HepG2 (cell line): Measurements from ENCODE around the gene NFE2L1. TPM values are rescaled to one million over a fixed set of nuclear protein-coding genes. Genes with fewer than 3 reads are reported as not detected.

Experiments
- AHR ChIP-seq: IDR thresholded peaks from 2 replicates; pipeline ENCODE4 v1.6.1; 2018; ENCODE audit warnings: missing genetic modification reagents, missing compliant biosample characterization
- GLI4 ChIP-seq: sonication (generic); formaldehyde crosslinking; IDR thresholded peaks from 2 replicates; pipeline ENCODE4 v1.5.1; 2020; ENCODE audit warnings: missing genetic modification reagents, mild to moderate bottlenecking, moderate library complexity, borderline replicate concordance
- JUND ChIP-seq: sonication (generic); formaldehyde crosslinking; IDR thresholded peaks from 2 replicates; pipeline ENCODE4 v1.8.0; 2022; ENCODE audit warnings: mild to moderate bottlenecking, missing genetic modification reagents
- NCOR1 ChIP-seq: fragments of 200-600 bp; sonication (generic); IDR thresholded peaks from 2 replicates; pipeline ENCODE4 v1.7.0; 2017; ENCODE audit warnings: antibody characterized with exemption, low read length, borderline replicate concordance
- NFIB ChIP-seq: sonication (generic); formaldehyde crosslinking; IDR thresholded peaks from 2 replicates; pipeline ENCODE4 v1.9.0; 2021; ENCODE audit warnings: missing genetic modification reagents, mild to moderate bottlenecking, borderline replicate concordance
- NFKBIZ ChIP-seq: IDR thresholded peaks from 2 replicates; pipeline ENCODE4 v1.6.1; 2018; ENCODE audit warnings: missing genetic modification reagents, missing compliant biosample characterization
- TCF7L2 ChIP-seq: IDR thresholded peaks from 2 replicates; pipeline ENCODE4 v1.6.1; 2011; ENCODE audit warnings: mild to moderate bottlenecking, low read depth, low read length, moderate library complexity
- TSC22D2 ChIP-seq: sonication (generic); formaldehyde crosslinking; IDR thresholded peaks from 2 replicates; pipeline ENCODE4 v1.5.1; 2020; ENCODE audit warnings: missing genetic modification reagents, mild to moderate bottlenecking, borderline replicate concordance
- ZNF12 ChIP-seq: sonication (generic); formaldehyde crosslinking; IDR thresholded peaks from 2 replicates; pipeline ENCODE4 v1.5.0; 2020; ENCODE audit warnings: missing genetic modification reagents
- ZNF225 ChIP-seq: sonication (generic); formaldehyde crosslinking; IDR thresholded peaks from 2 replicates; pipeline ENCODE4 v1.4.0; 2020; ENCODE audit warnings: mild to moderate bottlenecking, missing genetic modification reagents
- ZNF256 ChIP-seq: sonication (generic); formaldehyde crosslinking; conservative IDR thresholded peaks from 2 replicates; pipeline ENCODE4 v1.4.0; 2020; ENCODE audit warnings: missing genetic modification reagents
- ZNF556 ChIP-seq: sonication (generic); formaldehyde crosslinking; IDR thresholded peaks from 2 replicates; pipeline ENCODE4 v1.4.0; 2020; ENCODE audit warnings: mild to moderate bottlenecking, missing genetic modification reagents, borderline replicate concordance
- ZNF672 ChIP-seq: sonication (generic); formaldehyde crosslinking; IDR thresholded peaks from 2 replicates; pipeline ENCODE4 v1.8.1; 2022; ENCODE audit warnings: missing genetic modification reagents
- ZNF816 ChIP-seq: sonication (generic); formaldehyde crosslinking; IDR thresholded peaks from 2 replicates; pipeline ENCODE4 v1.8.0; 2022; ENCODE audit warnings: missing genetic modification reagents, mild to moderate bottlenecking, borderline replicate concordance
- ZSCAN21 ChIP-seq: sonication (generic); formaldehyde crosslinking; IDR thresholded peaks from 2 replicates; pipeline ENCODE4 v1.8.0; 2022; ENCODE audit warnings: mild to moderate bottlenecking, missing genetic modification reagents, moderate library complexity, borderline replicate concordance
- polyA plus RNA-seq, 8 experiments: library from polyadenylated mRNA; depleted of rRNA in 3 of 8; stranded (reverse) in 7 of 8; unstranded in 1 of 8; fragments of >200 nt; fragmentation: Illumina TruSeq in 4 of 8; extraction: Trizol in 4 of 8; gene quantifications; 2 replicates each; pipeline versions ENCODE4 v1.2.1 to v1.2.3, GENCODE V29; 2011 to 2016; ENCODE audit warnings: low read depth in 4 of 8, missing spikeins in 1 of 8, mixed read lengths in 1 of 8; ENCODE audit not compliant: insufficient read depth in 1 of 8
- total RNA-seq, 5 experiments: library from RNA; depleted of rRNA; stranded (reverse); fragments of >200 nt; fragmentation: Illumina TruSeq; extraction: Trizol; gene quantifications; 2 replicates each; pipeline ENCODE4 v1.2.3, GENCODE V29; 2016; ENCODE audit warnings: low read depth in 1 of 5
- TF ChIP-seq, protein P1 (sequence below): sonication (generic); formaldehyde crosslinking; IDR thresholded peaks from 2 replicates; pipeline ENCODE4 v1.8.0; 2022; ENCODE audit warnings: missing genetic modification reagents, mild to moderate bottlenecking, inconsistent platforms, borderline replicate concordance
- TF ChIP-seq, protein P2 (sequence below): sonication (generic); formaldehyde crosslinking; IDR thresholded peaks from 2 replicates; pipeline ENCODE4 v1.4.0; 2020; ENCODE audit warnings: missing genetic modification reagents
- TF ChIP-seq, protein P3 (sequence below): IDR thresholded peaks from 2 replicates; pipeline ENCODE4 v1.6.1; 2016; ENCODE audit warnings: low read depth
- TF ChIP-seq, protein P4 (sequence below): sonication (generic); formaldehyde crosslinking; IDR thresholded peaks from 2 replicates; pipeline ENCODE4 v1.5.1; 2020; ENCODE audit warnings: mild to moderate bottlenecking, missing genetic modification reagents
- TF ChIP-seq, protein P5 (sequence below): sonication (generic); formaldehyde crosslinking; IDR thresholded peaks from 2 replicates; pipeline ENCODE4 v1.8.1; 2023; ENCODE audit warnings: mild to moderate bottlenecking, moderate library complexity, missing genetic modification reagents

NFE2L1 gene
- total and polyA plus RNA-seq, 2 of the 13 experiments (the other 11 are each of a cell fraction or from before 2014, with no cell fraction given) = 67.0 to 234 TPM

DNA sequence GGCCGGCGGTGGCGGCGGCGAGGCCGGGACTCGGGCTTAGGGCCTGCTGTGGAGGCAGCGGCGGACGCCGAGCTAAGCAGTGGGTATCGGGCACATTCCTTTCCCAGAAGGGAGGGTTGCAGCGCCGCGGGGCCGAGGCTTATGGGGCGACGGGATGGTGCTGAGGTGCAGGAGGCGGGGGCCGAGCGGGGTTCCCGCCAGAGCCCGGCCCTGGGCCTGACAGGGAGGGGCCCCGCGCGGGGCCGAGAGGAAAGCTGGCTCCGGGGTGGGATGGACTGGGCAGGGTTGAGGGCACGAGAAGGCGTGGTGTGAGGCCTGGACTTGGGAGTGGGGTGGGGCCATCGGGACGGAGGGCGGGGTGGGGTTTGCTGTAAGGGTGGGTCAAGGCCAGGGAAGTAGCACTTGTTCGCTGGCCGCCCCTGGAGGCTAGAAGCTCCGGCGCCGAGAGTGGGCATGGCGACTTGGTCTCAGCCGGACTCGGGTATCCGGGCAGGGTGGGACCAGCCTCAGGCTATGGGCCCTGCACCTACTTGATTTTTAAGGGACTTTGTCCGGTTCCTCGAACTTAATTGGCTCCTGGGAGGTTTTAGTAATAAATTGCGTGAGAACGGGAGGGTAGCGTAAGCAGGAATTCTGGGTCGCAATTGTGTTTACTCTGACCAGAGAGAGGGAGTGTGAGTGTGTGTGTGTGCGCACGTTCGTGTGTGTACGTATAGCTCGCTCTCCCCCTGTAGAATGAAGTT is 396 bp downstream of the NFE2L1 start (continued):
- TF ChIP-seq, protein P1, sequence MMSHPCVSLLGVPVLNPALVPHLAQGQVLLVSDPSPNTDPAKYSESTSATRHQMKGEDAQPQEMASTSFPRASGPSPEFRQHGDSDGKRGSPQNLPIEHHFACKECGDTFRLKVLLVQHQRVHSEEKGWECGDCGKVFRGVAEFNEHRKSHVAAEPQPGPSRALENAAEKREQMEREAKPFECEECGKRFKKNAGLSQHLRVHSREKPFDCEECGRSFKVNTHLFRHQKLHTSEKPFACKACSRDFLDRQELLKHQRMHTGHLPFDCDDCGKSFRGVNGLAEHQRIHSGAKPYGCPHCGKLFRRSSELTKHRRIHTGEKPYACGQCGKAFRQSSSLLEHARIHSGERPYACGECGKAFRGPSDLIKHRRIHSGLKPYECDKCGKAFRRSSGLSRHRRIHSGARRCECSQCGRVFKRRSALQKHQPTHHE (CRISPR knock-in tag) = 0 out of 2 replicates have a peak, but pooled peaks have one; percentile 85
- TF ChIP-seq ZNF556 (CRISPR knock-in tag) (peak; percentile 71; the same call in 1 of the 2 replicates), ZNF12 (CRISPR knock-in tag) (peak; percentile 18; the same call in 1 of the 2 replicates), JUND (CRISPR knock-in tag) (peak; percentile 12; the same call in 1 of the 2 replicates), NFKBIZ (CRISPR knock-in tag) (peak; percentile 62), TCF7L2 (no peak), NFIB (CRISPR knock-in tag) (no peak), ZNF225 (CRISPR knock-in tag) (peak; percentile 65; the same call in 1 of the 2 replicates), ZNF672 (no peak), ZNF816 (peak; percentile 88), NCOR1 (peak; percentile 33; the same call in 1 of the 2 replicates), AHR (peak; percentile 41; the same call in 1 of the 2 replicates), ZSCAN21 (CRISPR knock-in tag) (peak; percentile 65; the same call in 1 of the 2 replicates), TSC22D2 (peak; percentile 31; the same call in 1 of the 2 replicates), ZNF256 (CRISPR knock-in tag) (no peak), GLI4 (CRISPR knock-in tag) (0 out of 2 replicates have a peak, but pooled peaks have one; percentile 9)
- TF ChIP-seq, protein P2, sequence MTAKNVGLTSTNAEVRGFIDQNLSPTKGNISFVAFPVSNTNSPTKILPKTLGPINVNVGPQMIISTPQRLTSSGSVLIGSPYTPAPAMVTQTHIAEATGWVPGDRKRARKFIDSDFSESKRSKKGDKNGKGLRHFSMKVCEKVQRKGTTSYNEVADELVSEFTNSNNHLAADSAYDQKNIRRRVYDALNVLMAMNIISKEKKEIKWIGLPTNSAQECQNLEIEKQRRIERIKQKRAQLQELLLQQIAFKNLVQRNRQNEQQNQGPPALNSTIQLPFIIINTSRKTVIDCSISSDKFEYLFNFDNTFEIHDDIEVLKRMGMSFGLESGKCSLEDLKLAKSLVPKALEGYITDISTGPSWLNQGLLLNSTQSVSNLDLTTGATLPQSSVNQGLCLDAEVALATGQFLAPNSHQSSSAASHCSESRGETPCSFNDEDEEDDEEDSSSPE = peak; percentile 69
- TF ChIP-seq, protein P3, sequence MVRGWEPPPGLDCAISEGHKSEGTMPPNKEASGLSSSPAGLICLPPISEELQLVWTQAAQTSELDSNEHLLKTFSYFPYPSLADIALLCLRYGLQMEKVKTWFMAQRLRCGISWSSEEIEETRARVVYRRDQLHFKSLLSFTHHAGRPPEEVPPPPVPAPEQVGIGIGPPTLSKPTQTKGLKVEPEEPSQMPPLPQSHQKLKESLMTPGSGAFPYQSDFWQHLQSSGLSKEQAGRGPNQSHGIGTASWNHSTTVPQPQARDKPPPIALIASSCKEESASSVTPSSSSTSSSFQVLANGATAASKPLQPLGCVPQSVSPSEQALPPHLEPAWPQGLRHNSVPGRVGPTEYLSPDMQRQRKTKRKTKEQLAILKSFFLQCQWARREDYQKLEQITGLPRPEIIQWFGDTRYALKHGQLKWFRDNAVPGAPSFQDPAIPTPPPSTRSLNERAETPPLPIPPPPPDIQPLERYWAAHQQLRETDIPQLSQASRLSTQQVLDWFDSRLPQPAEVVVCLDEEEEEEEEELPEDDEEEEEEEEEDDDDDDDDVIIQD (CRISPR knock-in tag) = no peak
- TF ChIP-seq, protein P4, sequence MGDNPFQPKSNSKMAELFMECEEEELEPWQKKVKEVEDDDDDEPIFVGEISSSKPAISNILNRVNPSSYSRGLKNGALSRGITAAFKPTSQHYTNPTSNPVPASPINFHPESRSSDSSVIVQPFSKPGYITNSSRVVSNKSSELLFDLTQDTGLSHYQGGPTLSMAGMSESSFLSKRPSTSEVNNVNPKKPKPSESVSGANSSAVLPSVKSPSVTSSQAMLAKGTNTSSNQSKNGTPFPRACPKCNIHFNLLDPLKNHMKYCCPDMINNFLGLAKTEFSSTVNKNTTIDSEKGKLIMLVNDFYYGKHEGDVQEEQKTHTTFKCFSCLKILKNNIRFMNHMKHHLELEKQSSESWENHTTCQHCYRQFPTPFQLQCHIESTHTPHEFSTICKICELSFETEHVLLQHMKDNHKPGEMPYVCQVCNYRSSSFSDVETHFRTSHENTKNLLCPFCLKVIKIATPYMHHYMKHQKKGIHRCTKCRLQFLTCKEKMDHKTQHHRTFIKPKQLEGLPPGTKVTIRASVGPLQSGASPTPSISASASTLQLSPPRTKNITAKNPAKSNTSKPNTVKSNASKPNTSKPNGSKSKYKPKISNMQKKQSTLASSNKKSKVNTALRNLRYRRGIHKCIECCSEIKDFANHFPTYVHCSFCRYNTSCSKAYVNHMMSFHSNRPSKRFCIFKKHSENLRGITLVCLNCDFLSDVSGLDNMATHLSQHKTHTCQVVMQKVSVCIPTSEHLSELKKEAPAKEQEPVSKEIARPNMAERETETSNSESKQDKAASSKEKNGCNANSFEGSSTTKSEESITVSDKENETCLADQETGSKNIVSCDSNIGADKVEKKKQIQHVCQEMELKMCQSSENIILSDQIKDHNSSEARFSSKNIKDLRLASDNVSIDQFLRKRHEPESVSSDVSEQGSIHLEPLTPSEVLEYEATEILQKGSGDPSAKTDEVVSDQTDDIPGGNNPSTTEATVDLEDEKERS (CRISPR knock-in tag) = no peak; the same call in 1 of the 2 replicates
- TF ChIP-seq, protein P5, sequence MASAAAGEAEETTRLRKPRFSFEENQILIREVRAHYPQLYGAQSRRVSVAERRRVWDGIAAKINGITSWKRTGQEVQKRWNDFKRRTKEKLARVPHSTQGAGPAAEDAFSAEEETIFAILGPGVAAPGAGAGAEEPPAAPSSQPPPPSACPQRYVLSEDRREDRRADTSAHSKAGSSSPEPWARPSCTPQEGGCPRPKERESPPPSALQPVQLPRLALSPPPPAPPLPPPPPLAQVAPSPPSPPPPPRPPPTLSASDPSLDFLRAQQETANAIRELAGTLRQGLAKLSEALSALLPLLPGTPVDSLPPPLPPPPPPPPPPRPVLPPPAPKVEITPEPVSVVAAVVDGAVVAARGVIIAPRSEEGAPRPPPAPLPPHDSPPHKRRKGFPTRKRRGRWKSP (CRISPR knock-in tag) = peak; percentile 90
